Cardiac muscle cell (in vitro differentiated cells and primary cell): ENCODE results near the gene NKX1-2. TPM values are rescaled to one million over a fixed set of nuclear protein-coding genes. Genes with fewer than 3 reads are reported as not detected.

Experiments used
- DNase-seq, 2 donors: peaks; one replicate each; pipeline versions ENCODE4 v3.0.0 to v3.0.0-alpha.2; 2010 to 2017; ENCODE audit warnings: low read depth in 1 of 2, low spot score in 1 of 2
- H3K27ac ChIP-seq: fragments of 200-600 bp; sonication (generic); 2 replicates; pipeline ENCODE4 v1.5.1; 2016
- H3K27me3 ChIP-seq: fragments of 200-600 bp; sonication (generic); 2 replicates; pipeline ENCODE4 v1.6.0; 2016; ENCODE audit warnings: control low read depth
- H3K36me3 ChIP-seq: fragments of 200-600 bp; sonication (generic); 2 replicates; pipeline ENCODE4 v1.5.1; 2016; ENCODE audit warnings: control low read depth
- H3K4me1 ChIP-seq: fragments of 200-600 bp; sonication (generic); 2 replicates; pipeline ENCODE4 v1.8.1; 2017; ENCODE audit warnings: low read depth, mild to moderate bottlenecking, mixed run types
- H3K4me3 ChIP-seq: fragments of 200-600 bp; sonication (generic); 2 replicates; pipeline ENCODE4 v1.5.1; 2016; ENCODE audit warnings: mild to moderate bottlenecking
- H3K9me3 ChIP-seq: fragments of 200-600 bp; sonication (generic); 2 replicates; pipeline ENCODE4 v1.5.1; 2017; ENCODE audit warnings: low read depth, mild to moderate bottlenecking, control low read depth
- polyA plus RNA-seq: library from polyadenylated mRNA; unstranded; fragments of >200 nt; fragmentation: Nextera tagmentation; extraction: Ambion mirVana; gene quantifications from 2 replicates; pipeline ENCODE4 v1.2.1, GENCODE V29; 2016
- total RNA-seq: library from RNA; depleted of rRNA; stranded (reverse); fragments of >200 nt; gene quantifications from 2 replicates; pipeline ENCODE4 v1.2.3, GENCODE V29; 2016
- TF ChIP-seq, protein P1 (sequence below): IDR thresholded peaks from 2 replicates; pipeline ENCODE4 v1.5.1; 2012; ENCODE audit warnings: low read depth, mild to moderate bottlenecking, low read length

The NKX1-2 gene
- total and polyA plus RNA-seq, 2 experiments from 2014 or later: 0.33 TPM; not detected in 1

DNA sequence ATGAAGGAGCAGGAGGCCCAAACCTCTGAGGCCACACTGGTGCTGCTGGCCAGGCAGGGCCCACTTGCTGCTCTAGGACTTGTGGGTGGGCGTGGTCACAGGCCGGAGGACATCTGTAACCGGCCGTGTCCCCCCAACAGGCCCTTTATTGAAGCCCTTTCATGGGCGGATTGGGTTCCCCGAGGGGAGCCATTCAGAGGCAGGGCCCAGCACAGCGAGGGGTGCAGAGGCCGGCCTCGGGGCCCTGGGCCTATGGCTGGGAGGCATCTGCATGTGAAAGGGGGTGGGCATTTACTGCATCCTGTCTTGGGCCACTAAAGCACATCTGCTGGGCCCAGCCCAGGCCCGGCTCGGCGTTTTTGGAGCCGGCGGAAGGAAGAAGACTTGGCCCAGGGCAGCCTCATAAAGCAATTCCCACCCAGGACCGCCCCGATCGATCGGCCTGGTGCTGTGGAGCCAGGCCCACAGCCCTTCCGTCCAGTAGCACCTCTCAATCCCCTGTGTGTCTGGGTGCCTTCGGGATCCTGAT lies 20.2 kb upstream of the NKX1-2 start:
- Histone ChIP-seq H3K27me3 (no peaks in the 10 kb centered on the region), H3K9me3 (no peaks in the 10 kb centered on the region), H3K36me3 (no peaks in the 10 kb centered on the region), H3K4me1 (peaks cover 13% of the 10 kb centered on the region), H3K27ac (no peak overlapping the region), H3K4me3 (no peak overlapping the region)
- DNase-seq: no peak
- TF ChIP-seq, protein P1, sequence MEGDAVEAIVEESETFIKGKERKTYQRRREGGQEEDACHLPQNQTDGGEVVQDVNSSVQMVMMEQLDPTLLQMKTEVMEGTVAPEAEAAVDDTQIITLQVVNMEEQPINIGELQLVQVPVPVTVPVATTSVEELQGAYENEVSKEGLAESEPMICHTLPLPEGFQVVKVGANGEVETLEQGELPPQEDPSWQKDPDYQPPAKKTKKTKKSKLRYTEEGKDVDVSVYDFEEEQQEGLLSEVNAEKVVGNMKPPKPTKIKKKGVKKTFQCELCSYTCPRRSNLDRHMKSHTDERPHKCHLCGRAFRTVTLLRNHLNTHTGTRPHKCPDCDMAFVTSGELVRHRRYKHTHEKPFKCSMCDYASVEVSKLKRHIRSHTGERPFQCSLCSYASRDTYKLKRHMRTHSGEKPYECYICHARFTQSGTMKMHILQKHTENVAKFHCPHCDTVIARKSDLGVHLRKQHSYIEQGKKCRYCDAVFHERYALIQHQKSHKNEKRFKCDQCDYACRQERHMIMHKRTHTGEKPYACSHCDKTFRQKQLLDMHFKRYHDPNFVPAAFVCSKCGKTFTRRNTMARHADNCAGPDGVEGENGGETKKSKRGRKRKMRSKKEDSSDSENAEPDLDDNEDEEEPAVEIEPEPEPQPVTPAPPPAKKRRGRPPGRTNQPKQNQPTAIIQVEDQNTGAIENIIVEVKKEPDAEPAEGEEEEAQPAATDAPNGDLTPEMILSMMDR: no peak

DNA sequence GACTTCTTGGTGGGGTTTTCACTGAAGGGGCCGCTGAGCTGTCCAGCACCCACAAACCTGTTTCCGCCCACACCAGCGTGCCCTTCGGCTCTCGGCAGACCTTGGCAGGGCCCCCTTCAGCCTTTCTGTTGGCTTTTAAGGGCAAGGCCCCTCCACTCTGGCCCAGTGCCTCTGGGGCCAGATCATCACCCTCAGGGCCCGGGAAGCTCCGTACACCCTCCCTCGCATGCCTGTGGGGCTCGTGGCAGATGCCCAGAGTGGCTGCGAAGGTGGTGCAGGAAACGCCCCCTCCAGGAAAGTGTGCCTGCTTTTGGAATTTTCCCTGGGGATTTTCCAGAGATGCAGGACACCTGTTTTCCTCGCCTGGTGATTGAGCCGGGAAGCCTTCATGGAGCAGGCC lies 18.8 kb upstream of the NKX1-2 start:
- H3K4me3 ChIP-seq: no peak overlapping the region
- no peak for DNase-seq
- H3K27ac ChIP-seq: no peak overlapping the region
- no peaks in the 10 kb centered on the region for H3K9me3 ChIP-seq
- no peaks in the 10 kb centered on the region for H3K27me3 ChIP-seq
- TF ChIP-seq, protein P1: no peak
- H3K4me1 ChIP-seq: peaks cover 25% of the 10 kb centered on the region
- no peaks in the 10 kb centered on the region for H3K36me3 ChIP-seq

GRCh38 chr10:124467165-124467564 lies 17.3 kb upstream of the NKX1-2 start:
- DNase-seq: no peak
- TF ChIP-seq, protein P1: no peak
- peaks cover 25% of the 10 kb centered on the region for H3K4me1 ChIP-seq
- no peaks in the 10 kb centered on the region for H3K36me3 ChIP-seq
- no peaks in the 10 kb centered on the region for H3K9me3 ChIP-seq
- no peak overlapping the region for H3K4me3 ChIP-seq
- H3K27ac ChIP-seq: no peak overlapping the region
- H3K27me3 ChIP-seq: no peaks in the 10 kb centered on the region

GRCh38 chr10:124465777-124466488 lies 16.1 kb upstream of the NKX1-2 start:
- Histone ChIP-seq H3K9me3 (no peaks in the 10 kb centered on the region), H3K27me3 (no peaks in the 10 kb centered on the region), H3K27ac (peak overlapping the region; percentile 0), H3K4me1 (peaks cover 25% of the 10 kb centered on the region), H3K4me3 (no peak overlapping the region), H3K36me3 (no peaks in the 10 kb centered on the region)
- DNase-seq: no peak
- TF ChIP-seq, protein P1: no peak

DNA sequence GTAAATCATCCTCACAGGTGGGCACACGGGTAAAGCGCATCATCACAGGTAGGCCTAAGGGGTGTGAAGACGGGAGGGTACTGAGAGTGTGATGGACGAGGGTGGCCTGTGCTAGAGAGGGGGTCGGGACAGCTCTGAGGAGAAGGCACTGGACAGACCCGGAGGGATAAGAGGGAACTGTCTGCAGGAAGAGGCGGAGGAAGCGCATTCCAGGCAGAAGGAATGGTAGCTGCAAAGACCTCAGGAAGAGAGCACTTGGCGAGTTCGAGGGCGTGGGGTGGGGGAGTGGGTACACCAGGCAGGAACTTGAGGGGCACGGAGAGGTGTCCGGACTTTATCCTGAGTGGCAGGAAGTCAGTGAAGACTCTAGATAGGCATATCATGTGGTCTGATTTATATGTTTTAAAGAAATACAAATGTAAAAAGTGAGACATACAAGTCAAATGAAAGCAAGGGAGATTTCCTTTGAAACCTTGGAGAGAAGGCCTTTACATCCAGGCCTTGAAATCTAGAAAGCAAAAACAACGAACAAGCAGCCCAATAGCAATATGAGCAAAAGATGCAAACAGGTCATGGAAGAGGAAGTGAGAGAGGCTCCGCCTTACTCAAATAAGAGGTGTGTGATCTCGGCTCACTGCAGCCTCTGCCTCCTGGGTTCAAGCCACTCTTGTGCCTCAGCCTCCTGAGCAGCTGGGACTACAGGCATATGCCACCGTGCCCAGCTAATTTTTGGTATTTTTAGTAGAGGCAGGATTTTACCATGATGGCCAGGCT lies 15.4 kb upstream of the NKX1-2 start:
- H3K36me3 ChIP-seq: no peaks in the 10 kb centered on the region
- no peak overlapping the region for H3K4me3 ChIP-seq
- TF ChIP-seq, protein P1: no peak
- H3K9me3 ChIP-seq: no peaks in the 10 kb centered on the region
- no peak for DNase-seq
- peak overlapping the region; percentile 77 for H3K27ac ChIP-seq
- H3K27me3 ChIP-seq: no peaks in the 10 kb centered on the region
- H3K4me1 ChIP-seq: peaks cover 25% of the 10 kb centered on the region
